HepG2 (cell line): ENCODE data around the gene CAND2.

Source experiments
- ATF7 ChIP-seq, 2 experiments: fragments of 450-650 bp in 1 of 2; sonication (generic) in 1 of 2; formaldehyde crosslinking in 1 of 2; IDR thresholded peaks; 2 replicates each; pipeline versions ENCODE4 v1.4.0 to v1.6.1; 2016 to 2020; ENCODE audit warnings: antibody characterized with exemption in 1 of 2, mild to moderate bottlenecking in 1 of 2, missing genetic modification reagents in 1 of 2
- BRD4 ChIP-seq: sonication (generic); formaldehyde crosslinking; IDR thresholded peaks from 2 replicates; pipeline ENCODE4 v1.4.0; 2020; ENCODE audit warnings: missing genetic modification reagents
- CHD2 ChIP-seq: IDR thresholded peaks from 2 replicates; pipeline ENCODE4 v1.6.1; 2011; ENCODE audit warnings: low read depth, low read length, improper control_type of control experiment
- E2F1 ChIP-seq: sonication (generic); formaldehyde crosslinking; IDR thresholded peaks from 2 replicates; pipeline ENCODE4 v1.5.0; 2020; ENCODE audit warnings: missing genetic modification reagents
- E2F5 ChIP-seq: sonication (generic); formaldehyde crosslinking; conservative IDR thresholded peaks from 2 replicates; pipeline ENCODE4 v1.4.0; 2020; ENCODE audit warnings: missing genetic modification reagents
- PHF8 ChIP-seq: sonication (generic); formaldehyde crosslinking; IDR thresholded peaks from 2 replicates; pipeline ENCODE4 v1.5.0; 2020; ENCODE audit warnings: missing genetic modification reagents
- ZFX ChIP-seq: sonication (generic); formaldehyde crosslinking; IDR thresholded peaks from 2 replicates; pipeline ENCODE4 v1.4.0; 2020; ENCODE audit warnings: mild to moderate bottlenecking, low read depth, missing genetic modification reagents, moderate library complexity

GRCh38 chr3:12835052-12835665, 38.7 kb downstream of the CAND2 start:
- TF ChIP-seq ATF7 (IDR thresholded peaks at IDR 0.05) (no peak), ATF7 (CRISPR knock-in tag; IDR thresholded peaks at IDR 0.05) (no peak), BRD4 (CRISPR knock-in tag) (no peak), CHD2 (no peak), E2F1 (CRISPR knock-in tag) (no peak), E2F5 (CRISPR knock-in tag) (no peak), PHF8 (no peak), ZFX (no peak)
